HEK293T (cell line): ENCODE data around the gene FILIP1L.

Source experiments
- BHLHE40 ChIP-seq: fragments of 450-650 bp; IDR thresholded peaks from 2 replicates; pipeline ENCODE4 v1.6.1; 2016; ENCODE audit warnings: mild to moderate bottlenecking, moderate library complexity, borderline replicate concordance
- SUZ12 ChIP-seq: fragments of 450-650 bp; IDR thresholded peaks from 2 replicates; pipeline ENCODE4 v1.6.1; 2016; ENCODE audit warnings: mild to moderate bottlenecking

GRCh38 chr3:100039075-100039474 lies 75.2 kb downstream of the FILIP1L start:
- TF ChIP-seq BHLHE40 (no peak), SUZ12 (no peak)
